NB4 (cell line): ENCODE results near the gene GIMAP7.

ENCODE experiments used
- CTCF ChIP-seq: IDR thresholded peaks from one replicate; pipeline ENCODE4 v1.5.1; 2012; ENCODE audit warnings: low read depth, low read length
- MAX ChIP-seq: IDR thresholded peaks from 2 replicates; pipeline ENCODE4 v1.6.1; 2011; ENCODE audit warnings: low read depth, low read length
- POLR2A ChIP-seq: IDR thresholded peaks from 2 replicates; pipeline ENCODE4 v1.6.1; 2011; ENCODE audit warnings: mild to moderate bottlenecking; ENCODE audit not compliant: insufficient read length; ENCODE audit errors: extremely low read depth

GRCh38 chr7:150562919-150563318, 48.2 kb downstream of the GIMAP7 start:
- no peak for TF ChIP-seq CTCF
- no peak for TF ChIP-seq POLR2A
- no peak for TF ChIP-seq MAX
